Endothelial cell (in vitro differentiated cells): ENCODE data around the gene RAB29. TPM values are rescaled to one million over a fixed set of nuclear protein-coding genes. Genes with fewer than 3 reads are reported as not detected.

Experiments
- DNase-seq: peaks from one replicate; pipeline ENCODE4 v3.0.0; 2021; ENCODE audit warnings: low spot score
- H3K27ac Mint-ChIP-seq: one replicate; pipeline ENCODE4 v1.8.0; 2021; ENCODE audit warnings: mixed read lengths, inconsistent platforms; ENCODE audit not compliant: unreplicated experiment
- H3K27me3 Mint-ChIP-seq: one replicate; pipeline ENCODE4 v1.8.0; 2021; ENCODE audit warnings: mild to moderate bottlenecking, moderate library complexity, mixed read lengths, inconsistent platforms; ENCODE audit not compliant: unreplicated experiment
- H3K36me3 Mint-ChIP-seq: one replicate; pipeline ENCODE4 v1.8.0; 2021; ENCODE audit warnings: mild to moderate bottlenecking, low read depth, mixed read lengths, inconsistent platforms; ENCODE audit not compliant: unreplicated experiment
- H3K4me1 Mint-ChIP-seq: one replicate; pipeline ENCODE4 v1.8.0; 2021; ENCODE audit warnings: mild to moderate bottlenecking, mixed read lengths, inconsistent platforms; ENCODE audit not compliant: unreplicated experiment
- H3K4me3 Mint-ChIP-seq: one replicate; pipeline ENCODE4 v1.8.0; 2021; ENCODE audit warnings: mild to moderate bottlenecking, mixed read lengths, inconsistent platforms; ENCODE audit not compliant: unreplicated experiment
- H3K9me3 Mint-ChIP-seq: one replicate; pipeline ENCODE4 v1.8.0; 2021; ENCODE audit warnings: mixed read lengths, inconsistent platforms; ENCODE audit not compliant: unreplicated experiment
- total RNA-seq: library from RNA; stranded (reverse); fragmentation: NEBNext Ultra II Directional; extraction: Animal tissue kit (Norgen Biotek cat#: 25700); gene quantifications from one replicate; pipeline ENCODE4 v1.2.1, GENCODE V29; 2021; ENCODE audit not compliant: unreplicated experiment
- TF ChIP-seq, protein P1 (sequence below): fragments of 200-600 bp; sonication (generic); IDR thresholded peaks from one replicate; pipeline ENCODE4 v1.5.0; 2021; ENCODE audit warnings: antibody characterized with exemption; ENCODE audit not compliant: unreplicated experiment

Gene RAB29
- total RNA-seq, 1 donor from 2014 or later: 19.4 TPM

DNA sequence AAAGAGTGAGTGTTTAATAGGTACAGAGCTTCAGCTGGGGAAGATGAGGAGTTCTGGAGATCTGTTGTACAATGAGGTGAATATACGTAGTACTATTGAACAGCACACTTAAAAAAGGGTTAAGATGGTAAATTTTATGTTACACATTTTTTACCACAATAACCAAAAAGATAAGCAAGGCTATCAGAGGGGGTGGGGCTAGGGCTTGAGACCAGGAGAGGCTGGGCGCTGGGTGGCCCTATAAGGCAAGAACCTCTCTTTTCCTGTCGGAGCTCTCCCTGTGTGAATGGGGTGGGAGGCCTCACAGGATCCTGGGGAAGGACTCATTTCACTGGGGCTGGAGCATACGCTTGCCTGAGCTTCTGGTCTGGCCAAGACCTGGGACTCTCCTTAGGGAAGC is 28.7 kb upstream of the RAB29 start:
- peaks cover 10% of the 10 kb centered on the region for H3K4me1 Mint-ChIP-seq
- H3K27me3 Mint-ChIP-seq: no peaks in the 10 kb centered on the region
- TF ChIP-seq, protein P1, sequence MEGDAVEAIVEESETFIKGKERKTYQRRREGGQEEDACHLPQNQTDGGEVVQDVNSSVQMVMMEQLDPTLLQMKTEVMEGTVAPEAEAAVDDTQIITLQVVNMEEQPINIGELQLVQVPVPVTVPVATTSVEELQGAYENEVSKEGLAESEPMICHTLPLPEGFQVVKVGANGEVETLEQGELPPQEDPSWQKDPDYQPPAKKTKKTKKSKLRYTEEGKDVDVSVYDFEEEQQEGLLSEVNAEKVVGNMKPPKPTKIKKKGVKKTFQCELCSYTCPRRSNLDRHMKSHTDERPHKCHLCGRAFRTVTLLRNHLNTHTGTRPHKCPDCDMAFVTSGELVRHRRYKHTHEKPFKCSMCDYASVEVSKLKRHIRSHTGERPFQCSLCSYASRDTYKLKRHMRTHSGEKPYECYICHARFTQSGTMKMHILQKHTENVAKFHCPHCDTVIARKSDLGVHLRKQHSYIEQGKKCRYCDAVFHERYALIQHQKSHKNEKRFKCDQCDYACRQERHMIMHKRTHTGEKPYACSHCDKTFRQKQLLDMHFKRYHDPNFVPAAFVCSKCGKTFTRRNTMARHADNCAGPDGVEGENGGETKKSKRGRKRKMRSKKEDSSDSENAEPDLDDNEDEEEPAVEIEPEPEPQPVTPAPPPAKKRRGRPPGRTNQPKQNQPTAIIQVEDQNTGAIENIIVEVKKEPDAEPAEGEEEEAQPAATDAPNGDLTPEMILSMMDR: no peak
- peaks cover 14% of the 10 kb centered on the region for H3K36me3 Mint-ChIP-seq
- no peak overlapping the region for H3K4me3 Mint-ChIP-seq
- H3K9me3 Mint-ChIP-seq: no peaks in the 10 kb centered on the region
- no peak for DNase-seq
- no peak overlapping the region for H3K27ac Mint-ChIP-seq

DNA sequence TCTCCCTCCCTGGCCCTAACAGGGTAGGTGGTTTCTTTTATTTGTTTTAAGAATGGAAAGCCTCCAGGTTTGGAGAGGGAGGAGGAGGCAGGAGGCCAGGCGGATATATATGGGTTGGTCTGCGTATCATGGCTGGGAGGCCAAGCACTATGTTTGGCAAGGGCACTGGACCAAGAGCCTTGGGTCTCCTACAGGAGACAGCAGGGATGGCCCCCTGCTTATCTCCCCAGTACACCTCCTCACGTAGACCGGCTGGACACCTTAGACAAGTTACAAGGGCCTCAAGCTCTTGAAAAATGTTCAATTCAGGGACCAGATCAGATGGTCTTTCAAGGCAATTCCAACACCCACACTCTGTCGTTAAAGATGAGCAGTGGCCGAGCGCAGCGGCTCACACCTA is 26.8 kb upstream of the RAB29 start:
- peaks cover 28% of the 10 kb centered on the region for H3K36me3 Mint-ChIP-seq
- no peak for DNase-seq
- peaks cover 8% of the 10 kb centered on the region for H3K4me1 Mint-ChIP-seq
- H3K4me3 Mint-ChIP-seq: no peak overlapping the region
- no peak overlapping the region for H3K27ac Mint-ChIP-seq
- no peaks in the 10 kb centered on the region for H3K9me3 Mint-ChIP-seq
- TF ChIP-seq, protein P1: no peak
- H3K27me3 Mint-ChIP-seq: no peaks in the 10 kb centered on the region

DNA sequence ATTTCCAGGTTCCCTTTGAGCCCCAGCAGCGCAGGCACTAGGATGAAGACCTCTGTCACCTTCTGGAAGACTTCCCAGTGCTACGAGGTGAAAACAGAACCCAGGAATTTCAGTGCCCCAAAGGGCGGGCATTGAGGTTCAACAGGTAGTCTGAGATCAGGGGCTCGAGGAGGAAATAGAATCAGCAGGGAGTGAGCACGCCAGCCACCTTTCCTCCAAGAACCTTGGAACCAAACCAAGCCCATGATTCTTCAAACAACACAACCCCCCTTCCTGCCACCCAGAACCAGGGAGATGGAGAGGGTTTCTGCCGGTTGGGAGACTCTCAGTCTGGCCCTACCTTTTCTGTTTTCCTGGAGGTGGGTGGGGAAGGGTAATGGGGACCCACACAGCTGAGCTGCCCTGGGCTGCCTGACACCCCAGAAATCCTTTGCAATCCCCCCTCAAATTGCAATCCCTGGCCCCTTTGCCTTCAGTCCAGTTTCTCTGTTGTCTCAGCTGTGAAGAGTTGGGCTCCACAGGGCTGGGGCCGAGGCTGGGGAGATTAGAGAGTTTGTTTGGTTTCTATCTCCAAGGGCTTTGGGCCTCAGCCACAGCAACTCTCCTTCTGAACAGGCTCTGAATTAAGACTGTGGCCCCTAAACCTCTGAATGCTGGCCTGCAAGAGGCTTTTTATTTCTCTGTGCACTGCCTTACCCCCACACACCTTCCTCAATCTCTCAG is 25.9 kb upstream of the RAB29 start:
- Mint-ChIP-seq H3K27ac (no peak overlapping the region), H3K4me3 (no peak overlapping the region), H3K36me3 (peaks cover 28% of the 10 kb centered on the region), H3K27me3 (no peaks in the 10 kb centered on the region), H3K4me1 (peaks cover 5% of the 10 kb centered on the region), H3K9me3 (no peaks in the 10 kb centered on the region)
- TF ChIP-seq, protein P1: no peak
- DNase-seq: no peak

DNA sequence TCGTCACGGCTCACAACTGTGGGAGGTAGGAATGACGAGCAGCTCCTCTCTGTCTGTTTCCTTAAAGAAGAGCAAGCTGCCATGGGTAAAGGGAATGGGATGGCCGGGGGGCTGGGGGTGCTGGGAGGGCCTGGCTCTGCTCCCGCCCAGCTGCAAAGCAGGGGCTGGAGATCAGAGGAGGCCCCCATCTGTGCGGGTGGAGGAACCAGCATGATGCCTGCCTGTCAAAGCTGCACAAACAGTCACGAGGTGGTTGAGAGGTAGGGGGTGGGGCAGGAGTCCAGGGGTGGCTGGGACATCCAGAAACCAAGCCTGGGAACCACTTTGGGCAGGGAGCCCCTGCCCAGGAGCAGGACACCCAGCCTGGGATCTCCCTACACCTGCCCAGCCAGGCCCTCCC is 25.1 kb upstream of the RAB29 start:
- no peaks in the 10 kb centered on the region for H3K27me3 Mint-ChIP-seq
- no peak overlapping the region for H3K4me3 Mint-ChIP-seq
- TF ChIP-seq, protein P1: no peak
- peaks cover 2% of the 10 kb centered on the region for H3K4me1 Mint-ChIP-seq
- no peak for DNase-seq
- H3K36me3 Mint-ChIP-seq: peaks cover 28% of the 10 kb centered on the region
- H3K9me3 Mint-ChIP-seq: no peaks in the 10 kb centered on the region
- H3K27ac Mint-ChIP-seq: no peak overlapping the region

DNA sequence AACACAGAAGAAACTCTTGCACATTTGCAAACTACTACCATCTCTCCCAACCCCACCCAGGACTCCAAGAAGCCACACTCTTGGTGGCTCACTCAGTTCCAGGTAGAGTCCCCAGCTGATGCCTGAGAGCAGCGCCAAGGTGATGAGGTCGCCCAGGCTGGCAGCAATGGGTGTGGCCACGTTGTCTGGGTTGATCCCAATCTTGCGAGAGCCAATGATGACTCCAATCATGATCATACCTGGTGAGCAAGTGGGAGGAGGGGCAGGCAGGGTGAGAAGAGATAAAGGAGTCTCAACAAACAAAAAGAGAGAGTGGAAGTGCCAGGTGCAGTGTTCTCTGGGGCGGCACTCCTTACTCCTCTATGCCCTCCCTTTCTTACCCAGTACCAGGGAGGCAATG is 23.3 kb upstream of the RAB29 start:
- TF ChIP-seq, protein P1: no peak
- DNase-seq: no peak
- H3K27ac Mint-ChIP-seq: no peak overlapping the region
- H3K36me3 Mint-ChIP-seq: peaks cover 24% of the 10 kb centered on the region
- no peaks in the 10 kb centered on the region for H3K9me3 Mint-ChIP-seq
- H3K4me1 Mint-ChIP-seq: no peaks in the 10 kb centered on the region
- no peak overlapping the region for H3K4me3 Mint-ChIP-seq
- H3K27me3 Mint-ChIP-seq: no peaks in the 10 kb centered on the region
